Aorta (tissue), 5 donors: ENCODE data around the gene PKD2. TPM values are rescaled to one million over a fixed set of nuclear protein-coding genes. Genes with fewer than 3 reads are reported as not detected.

Experiments
- ATAC-seq: fragments of 200-7000 bp; cut with Tn5 transposase; one replicate; pipeline ENCODE4 v1.9.1; 2022; ENCODE audit warnings: moderate library complexity; ENCODE audit not compliant: low FRiP score
- DNase-seq, 2 donors: peaks; one replicate each; pipeline ENCODE4 v3.0.0-alpha.2; 2020
- H3K27ac ChIP-seq, 2 donors: one replicate each; pipeline ENCODE4 v1.5.1; 2013; ENCODE audit warnings: low read length in 2 of 2, mild to moderate bottlenecking in 2 of 2, moderate library complexity in 2 of 2, control low read depth in 1 of 2, inconsistent platforms in 1 of 2, low read depth in 1 of 2
- H3K27me3 ChIP-seq, 2 donors: one replicate each; pipeline ENCODE4 v1.6.1; 2013; ENCODE audit warnings: control low read depth in 1 of 2, low read length in 1 of 2, mild to moderate bottlenecking in 1 of 2, moderate library complexity in 1 of 2; ENCODE audit not compliant: insufficient read depth in 2 of 2, control insufficient read depth in 1 of 2
- H3K36me3 ChIP-seq, 2 donors: one replicate each; pipeline ENCODE4 v1.6.1; 2013; ENCODE audit warnings: control low read depth in 1 of 2, low read length in 1 of 2, mild to moderate bottlenecking in 1 of 2; ENCODE audit not compliant: insufficient read depth in 2 of 2, control insufficient read depth in 1 of 2
- H3K4me1 ChIP-seq, 2 donors: one replicate each; pipeline ENCODE4 v1.6.1; 2013; ENCODE audit warnings: low read length in 2 of 2, control low read depth in 1 of 2, mild to moderate bottlenecking in 1 of 2, moderate library complexity in 1 of 2; ENCODE audit not compliant: insufficient read depth in 2 of 2, control insufficient read depth in 1 of 2
- H3K4me3 ChIP-seq, 2 donors: one replicate each; pipeline ENCODE4 v1.5.1; 2013; ENCODE audit warnings: low read length in 2 of 2, control low read depth in 1 of 2, mild to moderate bottlenecking in 1 of 2
- H3K9me3 ChIP-seq: one replicate; pipeline ENCODE4 v1.6.1; 2013; ENCODE audit warnings: mild to moderate bottlenecking, low read length; ENCODE audit not compliant: control insufficient read depth
- WGBS, 2 donors: extraction: QIAGEN DNeasy Blood & Tissue Kit; methylation state at CpG; one replicate each; pipeline ENCODE4 v1.1.7; 2013; 5-methylcytosine and 5-hydroxymethylcytosine counted together
- intact Hi-C, 2 donors: fragments of 100-400 bp; cut with DNase I; formaldehyde crosslinking; loops; one replicate each; pipeline versions ENCODE4 v1.14.2 to v1.15.0; 2022
- polyA plus RNA-seq, 2 donors: library from polyadenylated mRNA; stranded (reverse); fragments of 200-250 nt; gene quantifications; one replicate each; pipeline ENCODE4 v1.2.3, GENCODE V29; 2013
- total RNA-seq, 2 donors: library from RNA; stranded (reverse); fragmentation: NEBNext Ultra II Directional; extraction: Animal tissue kit (Norgen Biotek cat#: 25700); gene quantifications; one replicate each; pipeline ENCODE4 v1.2.1, GENCODE V29; 2021
- donor health status: healthy with polysubstance abuse.
- donor health status: Bipolar disorder and iron deficiency.
- donor health status: DM: no; HTN: no; CAD: no.
- donor health status: DM: no; HTN: no; CAD: no.
- donor health status: DM: yes; HTN: yes; CAD: no.

Gene PKD2
- total and polyA plus RNA-seq, 4 donors, result 62.7 to 311 (median 110) TPM

- 62% methylated on average over 4 of the region's 4 CpGs for WGBS, 2 donors
- intact Hi-C loops, result no loop called here
- no peak for ATAC-seq
- no peak overlapping the region for H3K27ac ChIP-seq
- H3K4me1 ChIP-seq, result peaks cover 0 to 4% of the 10 kb centered on the region in 2 donors
- no peak for DNase-seq
- no peaks in the 10 kb centered on the region for H3K27me3 ChIP-seq
- H3K4me3 ChIP-seq, result no peak overlapping the region
- H3K36me3 ChIP-seq, result peaks cover 14 to 20% of the 10 kb centered on the region in 2 donors
- no peaks in the 10 kb centered on the region for H3K9me3 ChIP-seq
Observed at GRCh38 chr4:88037936-88038335, 30.5 kb downstream of the PKD2 start.

DNA sequence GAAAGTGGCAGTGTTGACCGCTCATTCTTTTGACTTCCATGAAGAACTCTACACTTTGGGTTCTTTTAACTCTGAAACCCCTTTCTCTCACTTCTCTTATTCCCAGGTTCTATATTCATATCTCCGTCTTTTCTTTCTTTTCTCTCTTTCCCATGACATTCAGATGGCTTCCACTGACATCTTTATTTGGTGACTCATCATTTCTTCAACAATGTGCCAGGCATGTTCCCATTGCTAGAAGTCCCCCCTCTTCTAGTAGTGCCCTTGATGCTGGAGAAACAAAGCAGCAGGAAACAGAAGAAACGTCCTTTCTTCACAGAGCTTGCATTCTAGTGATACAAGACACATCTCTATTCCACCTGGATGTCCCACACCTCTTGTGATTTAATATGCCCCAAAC is 33.3 kb downstream of the PKD2 start:
- Histone ChIP-seq H3K27me3 (no peaks in the 10 kb centered on the region), H3K27ac (no peak overlapping the region)

GRCh38 chr4:88041626-88042025 is 34.2 kb downstream of the PKD2 start:
- Histone ChIP-seq H3K4me3 (no peak overlapping the region), H3K27ac (no peak overlapping the region), H3K27me3 (no peaks in the 10 kb centered on the region), H3K9me3 (no peaks in the 10 kb centered on the region), H3K4me1 (peaks cover 4% of the 10 kb centered on the region in 2 donors), H3K36me3 (peaks cover 16 to 21% of the 10 kb centered on the region in 2 donors)
- no peak for ATAC-seq
- intact Hi-C loops, result no loop called here
- no peak for DNase-seq
- WGBS, 2 donors, result 18 to 20% methylated on average over 2 of the region's 2 CpGs

More for the DNA sequence above, 33.3 kb downstream of the PKD2 start:
- Histone ChIP-seq H3K4me3 (no peak overlapping the region), H3K36me3 (peaks cover 16 to 23% of the 10 kb centered on the region in 2 donors), H3K9me3 (no peaks in the 10 kb centered on the region), H3K4me1 (peaks cover 4% of the 10 kb centered on the region in 2 donors)
- ATAC-seq (no peak), DNase-seq (no peak)
- intact Hi-C loops, result no loop called here
- WGBS, 2 donors, result 62 to 68% methylated on average over 3 of the region's 3 CpGs

GRCh38 chr4:88043001-88043400 is 35.6 kb downstream of the PKD2 start:
- no peak overlapping the region for H3K4me3 ChIP-seq
- WGBS, 2 donors, result 26 to 29% methylated on average over 1 of the region's 1 CpG
- peak overlapping the region in 1 of 2 donors; percentile 77 for H3K27ac ChIP-seq
- intact Hi-C loops, result no loop called here
- H3K36me3 ChIP-seq, result peaks cover 16 to 17% of the 10 kb centered on the region in 2 donors
- no peaks in the 10 kb centered on the region for H3K9me3 ChIP-seq
- peaks cover 4% of the 10 kb centered on the region in 2 donors for H3K4me1 ChIP-seq
- H3K27me3 ChIP-seq, result no peaks in the 10 kb centered on the region
- DNase-seq, result no peak
- ATAC-seq, result no peak

GRCh38 chr4:88043586-88044340 is 36.3 kb downstream of the PKD2 start:
- 57 to 58% methylated on average over 8 of the region's 8 CpGs for WGBS, 2 donors
- no peak overlapping the region for H3K4me3 ChIP-seq

GRCh38 chr4:88045021-88045420 is 37.6 kb downstream of the PKD2 start:
- H3K36me3 ChIP-seq, result peaks cover 14 to 16% of the 10 kb centered on the region in 2 donors
- intact Hi-C loops, result no loop called here
- no peaks in the 10 kb centered on the region for H3K9me3 ChIP-seq
- H3K27ac ChIP-seq, result no peak overlapping the region
- H3K4me3 ChIP-seq, result no peak overlapping the region
- DNase-seq (no peak), ATAC-seq (no peak)
- H3K27me3 ChIP-seq, result no peaks in the 10 kb centered on the region
- peaks cover 4% of the 10 kb centered on the region in 2 donors for H3K4me1 ChIP-seq

More at GRCh38 chr4:88043586-88044340, 36.3 kb downstream of the PKD2 start:
- ATAC-seq (no peak), DNase-seq (no peak)
- peak overlapping the region in 1 of 2 donors; percentile 77 for H3K27ac ChIP-seq
- H3K4me1 ChIP-seq, result peaks cover 4% of the 10 kb centered on the region in 2 donors
- intact Hi-C loops, result no loop called here
- H3K36me3 ChIP-seq, result peaks cover 14 to 17% of the 10 kb centered on the region in 2 donors
- no peaks in the 10 kb centered on the region for H3K27me3 ChIP-seq
- H3K9me3 ChIP-seq, result no peaks in the 10 kb centered on the region

DNA sequence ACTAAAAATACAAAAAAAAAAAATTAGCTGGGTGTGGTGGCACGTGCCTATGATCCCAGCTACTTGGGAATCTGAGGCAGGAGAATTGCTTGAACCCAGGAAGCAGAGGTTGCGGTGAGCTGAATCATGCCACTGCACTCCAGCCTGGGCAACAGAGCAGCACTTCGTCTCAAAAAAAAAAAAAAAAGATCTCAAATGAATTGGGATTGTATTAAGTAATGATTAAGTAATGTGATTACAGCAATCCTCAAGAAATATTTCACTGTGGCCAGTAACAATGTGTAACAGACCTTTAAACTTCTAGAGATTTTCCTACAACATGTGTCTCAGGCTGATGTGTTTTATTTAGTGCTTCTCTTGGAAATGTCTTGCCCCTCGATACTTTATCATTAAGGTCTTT is 46.8 kb downstream of the PKD2 start:
- Histone ChIP-seq H3K4me1 (no peaks in the 10 kb centered on the region), H3K27ac (no peak overlapping the region), H3K36me3 (peaks cover 4 to 15% of the 10 kb centered on the region in 2 donors), H3K27me3 (no peaks in the 10 kb centered on the region), H3K4me3 (no peak overlapping the region), H3K9me3 (no peaks in the 10 kb centered on the region)
- intact Hi-C loops, result no loop called here
- WGBS, 2 donors, result 65 to 75% methylated on average over 4 of the region's 4 CpGs
- no peak for DNase-seq
- no peak for ATAC-seq

GRCh38 chr4:88054901-88055300 is 47.5 kb downstream of the PKD2 start:
- 57 to 92% methylated on average over 2 to 3 of the region's 3 CpGs for WGBS, 2 donors
- peaks cover 4 to 17% of the 10 kb centered on the region in 2 donors for H3K36me3 ChIP-seq
- no peaks in the 10 kb centered on the region for H3K9me3 ChIP-seq
- H3K4me3 ChIP-seq, result no peak overlapping the region
- DNase-seq (no peak), ATAC-seq (peak; percentile 75)
- no peak overlapping the region for H3K27ac ChIP-seq
- H3K4me1 ChIP-seq, result no peaks in the 10 kb centered on the region
- intact Hi-C loops, result no loop called here
- H3K27me3 ChIP-seq, result no peaks in the 10 kb centered on the region

- Histone ChIP-seq H3K27ac (no peak overlapping the region), H3K36me3 (peaks cover 1 to 8% of the 10 kb centered on the region in 2 donors), H3K4me3 (no peak overlapping the region), H3K27me3 (no peaks in the 10 kb centered on the region), H3K4me1 (no peaks in the 10 kb centered on the region), H3K9me3 (no peaks in the 10 kb centered on the region)
- WGBS, 2 donors, result 67 to 71% methylated on average over 3 of the region's 3 CpGs
- DNase-seq (no peak), ATAC-seq (no peak)
- intact Hi-C loops, result no loop called here
Observed at GRCh38 chr4:88058295-88058694, 50.9 kb downstream of the PKD2 start.
